Ureter (tissue), 1 donor: Measurements from ENCODE around the gene GLT6D1. TPM values are rescaled to one million over a fixed set of nuclear protein-coding genes. Genes with fewer than 3 reads are reported as not detected.
"Not testable (repeated sequence)": the region's sequence is repeated elsewhere in the genome, so short reads cannot be mapped to it uniquely, and the experiment has no call there.

Source experiments
- DNase-seq: peaks from one replicate; pipeline ENCODE4 v3.0.0-alpha.2; 2020; ENCODE audit warnings: low spot score
- total RNA-seq: library from RNA; stranded (reverse); gene quantifications from one replicate; pipeline ENCODE4 v1.2.4, GENCODE V29; 2023
- donor health status: DM: yes; HTN: yes; CAD: no.

GLT6D1 gene, protein sequence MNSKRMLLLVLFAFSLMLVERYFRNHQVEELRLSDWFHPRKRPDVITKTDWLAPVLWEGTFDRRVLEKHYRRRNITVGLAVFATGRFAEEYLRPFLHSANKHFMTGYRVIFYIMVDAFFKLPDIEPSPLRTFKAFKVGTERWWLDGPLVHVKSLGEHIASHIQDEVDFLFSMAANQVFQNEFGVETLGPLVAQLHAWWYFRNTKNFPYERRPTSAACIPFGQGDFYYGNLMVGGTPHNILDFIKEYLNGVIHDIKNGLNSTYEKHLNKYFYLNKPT
- total RNA-seq = not detected

DNA sequence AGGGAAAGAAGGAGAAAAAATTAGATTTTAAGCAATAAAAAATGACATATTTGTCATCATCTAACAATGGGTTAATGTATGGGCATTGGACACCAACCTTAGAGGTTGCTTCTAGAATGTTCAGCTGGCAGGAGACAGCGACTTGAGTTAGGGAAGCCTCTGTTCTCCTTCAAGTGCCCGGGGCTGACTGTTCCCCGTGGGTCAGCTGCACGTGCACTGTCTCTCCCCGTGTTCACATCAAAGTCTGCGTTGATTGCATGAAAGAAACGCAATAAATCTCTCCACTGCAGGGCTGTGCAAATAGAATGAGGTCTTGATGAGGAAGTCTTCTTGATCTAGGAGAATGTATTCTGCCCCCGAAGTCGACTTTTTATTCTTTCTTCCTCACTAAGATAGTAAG lies at the start of gene GLT6D1:
Gene GLT6D1 (minus strand): TSS at position 345 of the 400 bp plus-strand sequence. CDS start 353 bp downstream, outside the sequence.
- DNase-seq = no peak

DNA sequence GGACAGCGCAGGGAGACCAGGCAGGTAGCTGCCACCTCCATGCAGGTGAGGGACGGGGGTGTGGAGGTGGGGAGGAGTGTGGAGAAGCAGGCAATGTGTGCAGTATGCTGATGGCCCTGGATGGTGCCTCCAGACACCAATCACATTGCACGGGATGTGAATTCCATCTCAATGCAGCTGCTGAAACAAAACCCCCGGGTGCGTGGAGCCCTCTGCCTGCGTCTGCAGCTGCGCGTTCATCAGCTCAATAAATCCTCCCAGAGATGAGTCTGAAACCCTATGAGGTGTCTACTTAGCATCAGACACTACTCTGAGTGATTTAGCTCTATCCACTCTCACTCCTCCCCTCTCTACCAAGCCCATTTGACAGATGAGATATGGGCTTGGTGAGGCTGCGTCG lies 49.7 kb upstream of the GLT6D1 start:
- DNase-seq = no peak

DNA sequence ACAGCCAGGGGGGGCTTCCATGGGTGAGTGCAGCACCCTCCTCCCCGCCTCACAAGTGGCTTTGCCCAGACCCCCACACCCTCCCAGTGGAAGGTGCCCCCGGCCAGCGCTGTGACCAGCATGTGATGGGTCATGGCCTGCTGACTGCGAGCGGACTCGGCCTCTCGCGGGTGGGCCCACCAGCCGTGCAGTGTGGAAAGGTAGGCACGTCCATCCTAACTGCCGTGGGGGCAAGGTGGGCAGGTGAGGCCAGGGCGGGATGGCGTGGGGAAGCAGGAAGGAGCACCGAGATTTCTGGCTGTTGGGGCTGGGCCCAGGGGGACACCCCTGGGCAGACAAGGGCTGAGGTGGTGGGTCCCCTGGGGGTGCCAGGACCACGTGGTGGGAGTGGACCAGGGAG lies 47.9 kb upstream of the GLT6D1 start:
- no peak for DNase-seq

DNA sequence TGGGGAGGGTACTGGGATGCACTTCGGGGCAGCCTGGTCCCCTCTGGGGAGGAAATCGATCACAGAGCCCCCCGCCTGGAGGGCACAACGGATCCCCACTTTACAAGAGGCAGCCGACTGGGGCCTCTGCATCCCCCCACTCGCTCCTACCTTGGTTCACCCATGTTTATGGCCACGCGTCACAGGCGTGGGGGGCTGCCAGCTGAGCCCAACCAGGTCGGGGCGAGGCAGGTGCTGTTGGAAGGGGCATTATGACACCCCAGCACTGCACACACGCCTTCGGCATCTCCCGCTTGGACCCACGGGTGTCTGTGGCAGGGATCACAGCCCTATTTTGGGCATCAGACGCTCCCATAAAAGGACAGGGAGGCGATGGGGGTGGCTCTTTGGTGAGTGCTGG lies 45.4 kb upstream of the GLT6D1 start:
- DNase-seq = no peak

DNA sequence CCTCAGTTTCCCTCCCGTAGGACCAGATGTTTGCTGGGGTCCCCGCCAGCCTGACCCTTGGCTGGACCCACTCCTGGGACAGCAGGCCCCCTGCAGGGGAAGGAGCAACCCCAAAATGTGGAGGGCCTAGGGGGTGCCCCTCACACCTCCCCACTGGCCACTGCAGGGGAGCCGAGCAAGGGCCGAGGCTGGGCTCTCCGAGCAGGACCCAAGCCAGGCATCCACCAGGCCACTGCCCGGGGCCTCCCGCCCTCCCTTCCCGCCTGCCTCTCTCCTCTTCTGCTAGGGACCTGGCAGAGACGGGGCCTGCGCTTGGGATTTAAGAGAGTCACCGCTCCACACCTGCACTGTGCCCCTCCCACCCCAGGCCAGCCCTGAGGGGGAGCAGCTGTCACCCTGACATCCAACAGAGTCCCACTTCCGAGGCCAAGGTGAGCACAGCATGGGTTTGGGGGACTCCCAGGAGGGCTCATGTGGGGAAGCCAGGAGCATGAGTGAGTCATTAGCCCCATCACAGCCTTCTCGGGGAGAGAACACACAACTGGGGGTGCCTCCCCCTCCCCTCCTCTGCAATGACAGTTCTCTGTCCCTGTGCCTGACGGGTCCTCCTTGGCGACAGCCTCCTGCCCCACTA lies 44.2 kb upstream of the GLT6D1 start:
- DNase-seq = no peak

DNA sequence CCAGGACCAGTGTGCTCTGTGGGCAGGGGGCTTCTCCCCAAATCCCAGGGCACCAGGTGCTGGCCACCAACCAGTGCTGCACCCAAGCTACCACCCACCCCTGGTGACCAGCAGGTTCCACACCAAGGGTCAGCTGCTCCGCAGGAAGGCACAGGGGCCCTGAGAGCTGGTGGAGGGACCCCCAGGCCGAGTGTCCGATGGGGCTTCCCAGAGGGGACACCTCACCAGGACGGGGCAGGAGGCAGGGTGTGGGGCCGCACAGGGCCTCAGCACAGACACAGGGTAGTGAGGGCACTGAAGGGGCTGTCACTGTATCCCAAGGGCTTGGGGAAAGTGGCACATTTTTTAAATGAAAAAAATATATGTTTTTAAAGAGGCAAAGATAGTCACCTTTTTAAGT lies 41.8 kb upstream of the GLT6D1 start:
- no peak for DNase-seq

DNA sequence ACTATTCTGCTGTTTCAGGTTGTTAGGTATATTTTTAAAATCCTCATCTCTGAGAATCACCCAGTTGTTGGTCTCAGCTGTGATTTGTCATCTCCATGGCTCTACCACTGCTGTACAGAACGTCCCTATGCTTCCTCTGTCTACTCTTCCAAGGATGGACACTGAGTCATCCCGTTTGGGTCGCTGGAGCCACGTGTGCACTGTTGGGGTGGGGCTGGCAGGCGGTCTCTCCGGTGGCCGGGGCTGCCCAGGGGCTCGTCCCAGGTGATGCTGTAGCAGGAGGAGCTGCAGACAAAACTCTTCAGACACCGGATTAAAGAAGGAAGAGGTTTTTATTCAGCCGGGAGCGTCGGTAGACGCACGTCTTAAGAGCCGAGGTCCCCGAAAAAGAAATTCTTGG lies 40.7 kb upstream of the GLT6D1 start:
- DNase-seq = no peak

DNA sequence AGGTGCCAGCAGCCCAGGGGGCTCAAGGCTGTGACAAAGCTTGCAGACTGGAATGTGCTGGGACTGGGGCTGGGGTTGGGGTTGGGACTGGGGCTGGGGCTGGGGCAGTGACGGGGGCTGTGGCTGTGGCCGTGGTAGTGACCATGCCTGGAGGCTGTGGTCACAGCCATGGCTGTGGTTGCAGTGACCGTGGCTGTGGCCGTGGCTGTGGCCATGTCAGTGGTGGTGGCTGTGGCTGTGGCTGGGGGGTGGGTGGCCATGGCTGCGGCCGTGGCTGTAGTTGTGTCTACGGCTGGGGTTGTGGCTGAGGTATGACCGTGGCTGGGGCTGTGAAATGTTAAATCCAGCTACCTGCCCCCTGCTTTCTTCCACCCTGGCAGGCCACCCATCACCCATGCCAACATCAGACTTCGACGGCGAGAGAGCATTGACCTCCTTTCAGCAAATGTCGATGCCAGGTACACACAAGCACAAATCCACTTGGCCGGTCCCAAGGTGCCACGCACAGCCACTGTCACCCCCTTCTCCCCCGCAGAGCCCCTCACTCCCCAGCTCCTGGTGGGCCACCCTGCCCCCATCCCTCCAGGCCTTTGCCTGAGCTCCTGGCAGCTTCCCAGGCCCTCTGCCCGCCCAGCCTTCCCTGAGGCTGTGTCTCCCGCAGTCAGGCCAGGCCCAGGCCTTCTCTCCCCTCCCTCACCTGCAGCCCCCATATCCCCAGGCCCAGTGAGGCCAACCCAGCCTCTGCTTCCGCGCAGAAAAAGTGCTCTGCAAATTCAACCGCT lies 39.1 kb upstream of the GLT6D1 start:
- DNase-seq = no peak

DNA sequence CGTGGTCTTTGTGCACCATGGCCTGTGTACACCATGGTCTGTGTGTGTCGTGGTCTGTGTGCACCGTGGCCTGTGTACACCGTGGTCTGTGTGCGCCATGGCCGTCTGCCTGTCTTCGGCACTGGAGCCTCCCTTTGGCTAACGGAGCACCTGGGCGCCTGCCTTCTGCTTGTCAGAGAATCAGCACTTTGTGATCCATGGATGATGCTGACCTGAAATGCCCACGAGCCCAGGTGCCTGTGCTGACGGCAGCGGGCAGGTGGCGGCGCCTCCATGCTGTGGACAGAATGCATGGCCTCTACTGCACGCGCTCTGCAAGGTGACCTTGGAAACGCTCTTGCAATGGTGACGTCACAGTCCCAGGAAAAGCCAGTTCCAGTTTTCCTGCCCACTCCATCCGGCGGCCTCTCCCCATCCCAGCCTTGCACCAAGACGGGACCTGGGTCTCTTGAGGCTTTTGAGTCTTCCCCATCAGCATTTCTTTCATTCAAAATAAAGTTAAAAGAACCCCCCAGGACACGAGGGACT lies 38.4 kb upstream of the GLT6D1 start:
- no peak for DNase-seq

DNA sequence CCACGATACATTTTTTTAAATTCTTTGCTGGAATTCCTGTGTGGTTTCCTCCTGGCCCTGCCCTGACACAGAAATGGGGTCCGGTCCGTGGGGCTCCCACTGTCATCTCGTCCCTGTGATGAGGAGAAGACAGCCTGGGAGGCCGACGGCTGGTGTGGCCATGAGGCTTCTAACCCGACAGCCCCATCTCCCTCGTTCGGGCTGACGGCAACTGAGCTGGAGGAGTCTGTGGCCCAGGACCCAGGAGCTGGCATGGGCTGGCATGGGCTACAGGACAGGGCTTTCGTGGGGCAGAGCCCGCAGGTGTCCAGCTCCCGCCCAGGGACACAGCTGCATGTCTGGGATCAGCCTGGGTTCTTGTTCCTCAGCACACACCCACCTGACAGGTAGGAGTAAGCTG lies 37.6 kb upstream of the GLT6D1 start:
- no peak for DNase-seq

DNA sequence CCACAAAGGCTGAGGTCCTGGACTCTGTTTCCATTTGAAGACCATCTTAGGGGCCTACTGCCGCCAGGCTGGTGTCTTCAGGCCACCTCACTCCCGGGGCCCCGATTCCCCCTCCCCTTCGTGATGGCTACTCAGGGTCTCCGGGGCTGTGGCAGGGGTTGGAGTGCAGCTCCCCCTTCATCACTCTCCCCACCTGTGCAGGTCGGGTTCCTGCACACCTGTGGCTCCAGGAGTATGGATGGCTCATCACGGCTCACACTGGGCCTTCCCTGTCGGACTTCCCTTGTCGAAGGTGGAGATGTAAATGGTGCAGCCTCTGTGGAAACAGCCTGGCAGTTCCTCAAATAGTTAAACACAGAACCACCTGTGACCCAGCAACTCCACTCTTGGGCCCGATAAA lies 35.6 kb upstream of the GLT6D1 start:
- DNase-seq = no peak

DNA sequence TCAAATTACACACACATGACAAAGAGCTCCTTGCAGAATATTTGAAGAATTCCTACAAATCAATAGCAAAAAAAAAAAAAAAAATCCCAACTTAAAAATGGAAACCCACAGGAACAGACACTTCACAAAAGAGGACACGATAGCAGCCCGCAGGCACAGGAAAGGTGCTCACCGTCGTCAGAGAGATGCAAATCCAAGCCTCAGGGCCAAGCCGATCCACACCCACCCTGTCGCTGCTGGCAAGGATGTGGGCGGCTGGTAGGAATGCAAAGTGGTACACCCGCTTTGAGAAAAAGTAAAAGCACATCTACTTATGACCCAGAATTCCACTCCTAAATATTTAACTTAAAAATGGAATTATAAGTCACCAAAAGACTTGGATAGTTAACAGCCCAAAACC lies 34.6 kb upstream of the GLT6D1 start:
- no peak for DNase-seq

DNA sequence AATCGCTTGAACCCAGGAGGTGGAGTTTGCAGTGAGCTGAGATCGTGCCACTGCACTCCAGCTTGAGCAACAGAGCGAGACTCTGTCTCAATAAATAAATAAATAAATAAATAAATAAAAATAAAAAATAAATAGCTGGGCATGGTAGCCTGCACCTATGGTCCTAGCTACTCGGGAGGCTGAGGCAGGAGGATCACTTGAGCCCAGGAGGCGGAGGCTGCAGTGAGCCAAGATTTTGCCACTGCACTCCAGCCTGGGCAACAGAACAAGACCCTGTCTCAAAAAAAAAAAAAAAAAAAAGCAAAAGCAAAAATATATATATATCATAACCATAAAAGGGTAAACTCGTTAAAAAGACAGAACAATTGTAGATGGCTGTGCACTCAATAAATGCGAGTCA lies 33.4 kb upstream of the GLT6D1 start:
- not testable (repeated sequence) for DNase-seq

DNA sequence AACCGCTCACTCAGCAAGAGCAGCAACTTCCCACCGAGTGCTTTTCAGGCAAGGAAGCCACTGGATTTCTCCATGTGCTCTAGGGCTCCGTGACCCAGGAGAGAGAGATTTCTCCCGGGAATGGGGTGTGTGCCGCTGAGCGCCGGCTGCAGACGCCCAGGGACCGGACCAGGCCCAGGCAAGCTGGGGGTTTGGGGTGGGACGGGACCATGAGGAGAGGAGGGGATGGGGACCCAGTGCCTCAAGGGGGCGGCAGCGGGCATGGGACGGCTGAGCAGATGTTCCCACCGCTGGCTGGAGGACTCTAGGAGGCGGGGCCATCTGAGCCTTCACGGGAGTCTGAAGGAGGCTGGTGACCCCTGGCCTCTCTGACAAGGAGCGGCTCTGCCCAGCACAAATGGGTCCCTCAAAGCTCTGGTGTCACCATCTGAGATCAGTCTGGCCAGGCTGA lies 32.3 kb upstream of the GLT6D1 start:
- no peak for DNase-seq

DNA sequence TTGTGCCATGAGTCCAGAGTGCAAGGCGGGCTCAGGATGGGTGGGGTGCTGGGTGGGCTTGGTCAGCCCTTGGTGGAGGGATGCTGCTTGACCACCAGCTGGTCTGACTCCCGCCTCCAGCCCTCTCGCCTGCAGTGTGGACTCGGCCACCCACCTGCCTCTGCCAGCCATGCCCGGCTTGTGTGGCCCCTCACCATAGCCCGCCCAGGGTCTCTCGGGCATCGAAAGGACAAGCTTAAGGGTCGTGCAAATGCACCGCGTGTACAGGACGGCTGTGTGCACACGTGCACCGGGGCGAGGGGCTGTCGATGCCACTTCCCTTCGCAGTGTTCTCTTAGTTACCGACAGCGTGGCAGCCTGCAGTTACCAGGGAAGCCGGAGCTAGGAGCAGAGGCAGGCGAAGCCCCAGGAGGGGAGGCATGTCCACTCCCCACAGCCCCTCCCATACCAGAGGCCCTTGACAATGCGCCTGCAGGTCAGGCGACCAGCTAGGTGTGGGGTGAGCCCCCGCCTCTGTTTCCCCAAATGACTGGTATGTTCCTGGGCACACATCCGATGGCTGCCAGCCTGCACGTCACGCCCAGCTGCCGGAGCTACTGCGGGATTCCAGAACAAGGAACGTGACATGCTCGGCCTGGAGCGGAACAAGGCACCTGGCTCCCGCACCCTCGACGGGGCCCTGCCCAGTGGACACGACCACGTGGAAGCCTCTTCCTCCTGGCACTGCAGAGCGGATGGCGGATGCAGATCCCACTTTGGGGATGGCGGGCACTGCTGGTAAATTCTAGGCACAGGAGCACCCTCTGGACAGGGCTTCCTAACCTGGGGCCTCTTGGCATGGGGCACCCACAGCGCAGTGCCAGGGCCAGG lies 31.6 kb upstream of the GLT6D1 start:
- DNase-seq = no peak

DNA sequence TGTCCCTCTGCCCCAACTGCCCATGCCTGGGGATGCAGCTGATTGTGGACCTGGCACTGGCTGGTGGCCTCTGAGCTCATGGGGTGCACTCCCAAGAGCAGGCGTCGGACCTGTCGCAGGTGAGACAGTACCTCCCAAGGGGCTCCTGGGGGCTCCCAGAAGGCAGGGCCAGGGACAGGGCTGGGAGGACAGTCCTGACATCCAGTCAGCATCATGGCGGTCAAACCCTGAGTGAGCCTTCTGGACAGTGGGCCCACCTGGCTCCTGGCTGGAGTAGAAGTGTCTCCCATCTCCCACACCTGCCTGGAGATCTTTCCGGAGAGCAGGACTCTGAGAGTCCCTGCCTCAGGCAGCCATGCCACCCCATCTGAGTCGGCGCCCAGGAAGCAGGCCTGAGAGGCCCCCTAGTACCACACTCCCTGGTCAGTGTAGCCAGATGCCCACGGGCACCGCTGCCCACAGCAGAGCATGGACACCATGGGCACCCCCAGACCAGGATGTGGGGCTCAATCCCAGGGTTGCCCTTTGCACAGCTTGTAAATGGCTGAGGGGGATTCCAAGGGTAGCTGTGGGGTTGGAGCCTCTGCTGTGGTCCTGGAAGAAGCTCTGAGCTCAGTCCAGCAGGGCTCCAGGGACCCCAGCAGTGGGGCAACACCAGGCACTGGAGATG lies 30.4 kb upstream of the GLT6D1 start:
- DNase-seq = no peak

DNA sequence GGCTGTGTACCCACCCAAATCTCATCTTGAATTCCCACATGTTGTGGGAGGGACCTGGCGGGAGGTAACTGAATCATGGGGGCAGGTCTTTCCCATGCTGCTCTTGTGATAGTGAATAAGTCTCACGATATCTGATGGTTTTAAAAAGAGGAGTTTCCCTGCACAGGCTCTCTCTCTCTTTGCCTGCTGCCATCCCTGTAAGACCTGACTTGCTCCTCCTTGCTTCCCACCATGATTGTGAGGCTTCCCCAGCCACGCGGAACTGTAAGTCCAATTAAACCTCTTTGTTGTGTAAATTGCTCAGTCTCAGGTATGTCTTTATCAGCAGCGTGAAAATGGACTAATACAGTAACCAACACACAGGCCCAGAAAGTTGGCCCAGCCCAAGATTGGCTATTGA lies 29.7 kb upstream of the GLT6D1 start:
- DNase-seq = not testable (repeated sequence)

DNA sequence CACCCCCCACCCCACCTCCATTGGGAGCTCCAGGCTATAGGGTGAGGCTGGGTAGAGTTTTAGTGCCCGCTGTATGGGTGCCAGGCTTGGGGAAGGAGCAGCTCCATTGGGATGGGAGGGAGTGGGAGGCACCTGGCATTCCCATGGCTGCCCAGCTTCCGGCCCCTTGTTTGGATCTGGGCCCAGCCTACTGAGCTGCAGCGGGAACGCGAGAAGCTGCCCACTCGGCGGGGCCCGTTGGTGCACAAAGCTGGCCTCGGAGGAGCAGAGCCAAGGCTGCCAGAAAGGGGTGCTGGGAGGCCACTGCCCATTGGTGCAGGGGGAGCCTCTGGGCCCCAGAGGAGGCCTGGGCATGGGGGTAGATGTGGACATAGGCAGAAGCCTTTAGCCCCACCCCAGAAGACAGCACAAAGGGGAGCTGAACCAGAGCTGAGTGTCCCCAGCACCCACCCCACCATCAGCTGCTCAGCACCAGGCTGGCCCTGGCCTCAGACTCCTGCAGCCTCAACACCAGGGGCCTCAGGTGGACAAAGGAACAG lies 28.2 kb upstream of the GLT6D1 start:
- no peak for DNase-seq

DNA sequence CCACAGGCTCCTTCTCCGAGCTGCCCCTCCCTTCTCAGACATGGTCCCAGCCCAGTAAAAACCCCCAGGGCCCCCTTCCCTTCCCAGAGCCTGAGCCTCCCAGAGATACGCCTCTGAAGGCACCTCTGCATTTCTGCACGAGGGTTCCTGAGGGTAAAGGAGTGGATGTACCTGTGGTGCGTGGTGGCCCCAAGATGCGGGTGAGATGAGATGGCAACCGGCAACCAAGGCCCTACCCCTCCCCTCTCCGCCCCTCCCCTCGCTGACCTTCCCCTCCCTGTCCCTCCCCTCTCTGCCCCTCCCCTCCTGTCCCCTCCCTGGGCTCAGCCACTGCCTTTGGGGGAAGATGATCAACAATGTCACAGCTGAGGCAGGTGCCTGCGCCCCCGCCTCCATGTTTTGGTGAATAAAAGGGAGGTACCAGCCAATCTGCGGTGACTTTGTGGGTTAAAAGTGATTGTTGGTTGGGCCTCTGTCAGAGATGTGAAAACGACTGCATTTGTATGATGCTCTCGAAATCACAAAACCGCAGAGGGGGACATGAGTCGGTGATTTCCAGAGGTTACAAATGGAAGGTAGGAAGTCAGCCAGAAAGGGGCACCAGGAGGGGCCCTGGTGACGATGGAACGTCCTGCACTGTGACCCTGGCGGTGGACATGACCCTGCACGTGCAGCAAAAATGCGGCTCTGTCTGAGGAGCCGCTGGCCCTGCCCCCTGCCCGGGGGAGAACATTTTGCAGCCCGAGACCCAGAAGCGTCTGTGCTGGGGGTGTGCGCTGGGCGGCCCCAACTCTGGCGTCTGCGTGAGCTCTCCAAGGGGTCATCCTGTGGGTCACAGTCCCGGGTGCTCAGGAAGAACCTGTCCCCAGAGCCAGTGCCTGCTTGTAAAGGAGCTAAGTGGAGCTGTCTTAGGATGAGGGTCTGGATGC lies 27.5 kb upstream of the GLT6D1 start:
- no peak for DNase-seq

DNA sequence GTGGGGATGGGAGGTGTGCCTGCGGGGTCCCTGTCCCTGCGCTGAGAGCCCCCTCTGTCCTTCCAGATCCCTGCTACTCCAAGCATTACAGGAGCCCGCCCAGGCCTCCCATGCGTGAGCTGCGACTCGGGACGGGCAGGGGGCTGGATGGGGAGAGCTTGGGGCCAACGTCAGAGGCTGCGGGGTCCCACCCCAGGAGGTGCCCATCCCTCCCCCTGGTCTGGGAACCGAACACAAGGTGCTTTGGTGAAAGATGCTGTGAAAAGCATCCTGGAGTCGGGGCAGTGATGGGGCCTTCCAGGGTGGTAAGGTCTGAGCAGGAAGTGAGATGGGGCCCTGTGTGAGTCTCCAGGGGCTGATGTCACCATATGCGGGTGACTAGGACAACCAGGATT lies 26.5 kb upstream of the GLT6D1 start:
- DNase-seq = no peak
